AG09309 (cell line): ENCODE data around the gene LIME1.

Experiments
- DNase-seq: peaks from one replicate; pipeline ENCODE4 v3.0.0-alpha.2; 2010; ENCODE audit warnings: low read depth
- H3K4me3 ChIP-seq: 2 replicates; pipeline ENCODE4 v1.5.1; 2011; ENCODE audit warnings: mild to moderate bottlenecking, low read depth, low read length, moderate library complexity; ENCODE audit not compliant: control insufficient read depth
- TF ChIP-seq, protein P1 (sequence below): IDR thresholded peaks from 2 replicates; pipeline ENCODE4 v1.5.1; 2011; ENCODE audit warnings: mild to moderate bottlenecking, low read depth, low read length, inconsistent platforms; ENCODE audit not compliant: insufficient read depth, control insufficient read depth; ENCODE audit errors: missing control alignments

LIME1 gene

DNA sequence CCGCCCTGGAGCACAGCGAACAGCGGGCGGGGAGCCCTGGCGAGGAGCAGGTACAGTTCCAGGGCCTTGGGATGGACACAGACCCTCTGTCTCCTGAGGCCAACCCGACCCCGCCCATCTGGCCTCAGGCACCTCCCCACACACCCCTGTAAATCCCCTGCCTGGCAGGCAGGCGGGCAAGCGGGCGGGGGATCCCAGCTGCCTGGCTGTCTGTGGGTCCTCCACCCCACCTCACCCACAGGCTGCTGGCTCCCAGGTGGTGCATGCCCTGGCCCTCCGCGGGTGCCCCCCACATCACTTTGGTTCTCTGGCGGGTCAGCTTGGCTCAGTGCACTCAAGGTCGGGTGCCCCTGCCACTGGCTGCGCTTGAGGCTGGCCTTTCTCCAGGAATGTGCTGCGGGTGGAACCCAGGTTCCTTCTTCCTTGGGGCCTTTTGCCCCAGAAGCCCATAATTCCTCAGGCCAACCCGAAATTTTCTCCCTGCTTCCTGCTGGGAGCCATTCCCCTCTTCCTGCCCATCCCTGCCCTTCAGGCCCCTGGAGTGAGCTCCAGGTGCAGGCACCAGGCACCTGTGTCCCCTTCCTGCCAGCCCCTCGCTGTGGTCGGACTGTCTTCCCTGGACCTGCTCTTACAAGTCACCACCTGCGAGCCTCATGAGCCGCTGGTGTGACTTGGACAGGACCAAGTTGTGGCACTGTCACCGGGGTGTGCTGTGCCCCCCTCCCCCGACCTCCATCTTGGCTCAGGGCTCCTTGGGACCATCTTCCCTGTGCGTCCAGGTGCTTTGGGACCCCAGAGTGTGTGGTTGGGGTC is 45.4 kb upstream of the LIME1 start:
- TF ChIP-seq, protein P1, sequence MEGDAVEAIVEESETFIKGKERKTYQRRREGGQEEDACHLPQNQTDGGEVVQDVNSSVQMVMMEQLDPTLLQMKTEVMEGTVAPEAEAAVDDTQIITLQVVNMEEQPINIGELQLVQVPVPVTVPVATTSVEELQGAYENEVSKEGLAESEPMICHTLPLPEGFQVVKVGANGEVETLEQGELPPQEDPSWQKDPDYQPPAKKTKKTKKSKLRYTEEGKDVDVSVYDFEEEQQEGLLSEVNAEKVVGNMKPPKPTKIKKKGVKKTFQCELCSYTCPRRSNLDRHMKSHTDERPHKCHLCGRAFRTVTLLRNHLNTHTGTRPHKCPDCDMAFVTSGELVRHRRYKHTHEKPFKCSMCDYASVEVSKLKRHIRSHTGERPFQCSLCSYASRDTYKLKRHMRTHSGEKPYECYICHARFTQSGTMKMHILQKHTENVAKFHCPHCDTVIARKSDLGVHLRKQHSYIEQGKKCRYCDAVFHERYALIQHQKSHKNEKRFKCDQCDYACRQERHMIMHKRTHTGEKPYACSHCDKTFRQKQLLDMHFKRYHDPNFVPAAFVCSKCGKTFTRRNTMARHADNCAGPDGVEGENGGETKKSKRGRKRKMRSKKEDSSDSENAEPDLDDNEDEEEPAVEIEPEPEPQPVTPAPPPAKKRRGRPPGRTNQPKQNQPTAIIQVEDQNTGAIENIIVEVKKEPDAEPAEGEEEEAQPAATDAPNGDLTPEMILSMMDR = no peak
- no peak for DNase-seq
- H3K4me3 ChIP-seq = no peak overlapping the region

DNA sequence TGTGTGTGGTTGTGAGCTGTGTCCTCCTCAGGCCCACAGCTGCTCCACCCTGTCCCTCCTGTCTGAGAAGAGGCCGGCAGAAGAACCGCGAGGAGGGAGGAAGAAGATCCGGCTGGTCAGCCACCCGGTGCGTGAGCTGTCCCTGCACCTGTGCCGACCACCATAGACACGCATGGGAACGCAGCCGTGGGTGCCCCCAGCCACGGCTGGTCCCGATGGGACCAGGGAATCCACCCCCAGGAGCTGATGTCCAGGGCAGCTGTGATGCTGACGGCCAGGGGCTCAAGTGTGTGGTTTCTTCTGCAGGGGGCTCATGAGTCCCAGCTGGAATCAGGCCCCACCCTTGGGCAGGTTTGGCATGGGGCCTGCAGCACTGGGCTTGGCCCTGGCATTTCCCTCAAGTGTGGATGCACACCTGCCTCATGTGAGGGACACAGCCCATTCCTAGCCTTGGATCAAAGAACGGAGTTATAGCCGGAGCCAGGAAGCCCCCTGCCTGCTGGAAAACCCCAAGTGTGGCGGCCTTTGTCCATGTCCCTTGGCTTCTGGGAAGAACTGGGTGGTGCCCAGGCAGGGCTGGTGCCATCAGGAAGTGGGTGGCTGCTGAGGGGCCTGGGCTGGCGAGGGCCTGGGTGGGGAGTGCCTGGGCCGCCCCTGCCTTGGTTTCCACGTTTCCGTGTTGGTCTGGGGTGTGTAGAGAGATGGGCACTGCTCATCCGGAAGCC is 44.6 kb upstream of the LIME1 start:
- TF ChIP-seq, protein P1 = no peak
- no peak overlapping the region for H3K4me3 ChIP-seq

DNA sequence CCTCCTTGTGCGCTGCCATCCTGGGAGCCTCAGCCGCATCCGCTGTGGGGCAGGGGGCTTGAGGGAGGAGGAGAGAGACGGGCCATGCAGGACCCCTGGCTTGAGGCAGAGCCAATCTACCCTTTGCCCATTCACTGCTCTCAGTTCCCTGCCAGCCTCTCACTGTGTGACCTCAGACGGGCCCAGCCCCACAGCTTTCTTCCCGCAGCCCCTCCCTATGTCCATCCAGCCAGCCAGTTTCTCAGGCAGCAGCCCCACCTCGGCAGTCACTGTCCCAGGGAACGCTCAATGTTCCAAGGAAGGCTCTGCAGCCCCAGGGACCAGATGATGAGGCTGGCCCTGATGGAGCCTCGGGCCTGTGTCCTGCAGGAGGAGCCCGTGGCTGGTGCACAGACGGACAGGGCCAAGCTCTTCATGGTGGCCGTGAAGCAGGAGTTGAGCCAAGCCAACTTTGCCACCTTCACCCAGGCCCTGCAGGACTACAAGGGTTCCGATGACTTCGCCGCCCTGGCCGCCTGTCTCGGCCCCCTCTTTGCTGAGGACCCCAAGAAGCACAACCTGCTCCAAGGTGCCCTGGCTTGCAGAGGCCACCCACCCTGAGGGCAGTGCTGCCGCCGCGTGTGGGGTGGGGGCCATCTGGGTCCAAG is 43.9 kb upstream of the LIME1 start:
- DNase-seq = no peak
- TF ChIP-seq, protein P1 = no peak
- H3K4me3 ChIP-seq = no peak overlapping the region

More for the DNA sequence above, 44.6 kb upstream of the LIME1 start:
- no peak for DNase-seq

- DNase-seq = no peak
- no peak overlapping the region for H3K4me3 ChIP-seq
- TF ChIP-seq, protein P1 = no peak
Observed at GRCh38 chr20:63693083-63693732, 43.3 kb upstream of the LIME1 start.

- TF ChIP-seq, protein P1 = no peak
- no peak overlapping the region for H3K4me3 ChIP-seq
- no peak for DNase-seq
Observed at GRCh38 chr20:63693733-63694583, 42.5 kb upstream of the LIME1 start.
